OCI-LY3 (cell line): ENCODE results near the gene KCNJ18.
"Not testable (repeated sequence)": the region's sequence is repeated elsewhere in the genome, so short reads cannot be mapped to it uniquely, and the experiment has no call there.

Experiments
- CTCF ChIP-seq: fragments of 200-600, 300-600 bp; sonication (generic); IDR thresholded peaks from 2 replicates; pipeline ENCODE4 v1.5.1; 2014; ENCODE audit warnings: antibody characterized with exemption, low read length, low read depth
- EZH2phosphoT487 ChIP-seq: fragments of 200-600 bp; shearing (Covaris generic); IDR thresholded peaks from 2 replicates; pipeline ENCODE4 v1.6.1; 2018; ENCODE audit warnings: antibody characterized with exemption, mixed run types, low read depth

DNA sequence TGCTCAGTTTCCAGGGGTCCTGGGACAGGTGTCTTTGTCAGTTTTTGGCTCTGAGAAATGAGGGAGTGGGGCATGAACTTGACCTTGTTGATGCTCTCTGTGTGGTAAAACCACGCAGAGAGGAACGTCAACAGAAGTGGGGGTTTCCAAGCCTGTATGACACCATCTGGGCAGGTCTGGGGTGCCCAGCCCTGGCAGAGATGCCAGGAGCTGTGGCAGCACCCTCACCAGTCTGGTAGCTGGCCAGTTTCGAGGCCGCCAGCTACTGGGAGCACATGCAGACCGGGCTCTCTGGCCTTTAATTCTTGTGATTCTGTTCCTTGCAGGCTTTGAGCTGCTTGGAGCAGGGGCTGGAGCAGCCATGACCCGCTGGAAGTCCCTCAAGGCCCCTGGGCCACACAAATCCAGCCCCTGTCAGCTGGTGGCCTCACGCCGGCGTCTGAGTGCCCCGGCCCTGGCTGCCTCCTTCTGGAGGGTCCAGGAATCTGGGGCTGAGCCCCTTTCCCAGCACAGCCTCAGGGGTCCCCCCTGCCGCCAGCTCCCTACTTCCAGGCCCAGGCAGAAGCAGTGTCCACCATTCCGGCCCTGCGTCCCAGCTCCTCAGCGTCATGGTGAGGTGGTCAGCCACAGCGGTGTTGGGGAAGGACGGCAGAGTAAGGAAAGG is 7.4 kb downstream of the KCNJ18 start:
- TF ChIP-seq EZH2phosphoT487, CTCF: not testable (repeated sequence)
